Activated T-cell treated with anti-CD3 and anti-CD28 coated beads for 24 hours (primary cell): Measurements from ENCODE around the gene TMIGD3.
A peak's percentile ranks its signal among the peaks of the same experiment; 100 is the strongest.

Experiments
- DNase-seq: peaks from one replicate; pipeline ENCODE4 v3.0.0-alpha.2; 2020; ENCODE audit warnings: low read depth

TMIGD3 gene

GRCh38 chr1:111446967-111447892, 56.2 kb downstream of the TMIGD3 start:
- no peak for DNase-seq

DNA sequence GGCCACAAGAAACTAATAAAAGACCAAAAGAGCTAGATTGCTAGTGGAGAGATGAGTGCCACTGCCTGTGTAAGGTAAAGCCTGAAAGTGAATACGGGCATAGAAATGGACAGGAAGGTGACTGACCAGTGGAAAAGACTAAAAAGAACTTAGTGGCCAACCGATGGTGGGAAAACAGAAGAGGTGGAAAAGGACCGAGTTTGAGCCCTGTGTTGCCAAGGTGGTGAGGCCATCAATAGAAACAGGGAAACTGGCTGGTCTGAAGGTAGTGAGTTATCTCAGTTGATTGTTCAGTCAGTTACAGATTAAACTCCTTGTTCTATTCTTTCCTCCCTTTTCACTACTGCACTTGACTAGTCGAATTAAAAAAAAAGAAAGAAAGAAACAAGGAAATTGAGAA, 56.9 kb downstream of the TMIGD3 start:
- DNase-seq: no peak

DNA sequence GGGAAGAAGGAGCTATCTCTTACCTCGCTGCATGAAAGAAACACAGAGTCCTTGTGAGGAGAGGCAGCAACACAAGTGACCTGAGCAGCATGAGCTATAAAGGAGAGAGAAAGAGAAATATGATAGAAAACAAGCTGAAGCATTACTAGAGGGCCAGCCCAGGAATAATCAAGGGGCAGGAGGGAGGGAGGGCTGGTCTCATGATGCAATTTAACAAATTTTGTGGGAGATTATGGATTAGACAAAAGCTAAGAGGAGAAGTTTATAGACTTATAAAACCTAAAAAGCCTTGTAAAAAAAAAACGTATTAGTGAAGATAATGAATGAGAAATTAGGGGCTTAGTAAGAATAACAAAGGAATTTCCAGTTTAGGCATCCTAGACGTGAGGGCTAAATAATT, 59.4 kb downstream of the TMIGD3 start:
- DNase-seq: no peak

DNA sequence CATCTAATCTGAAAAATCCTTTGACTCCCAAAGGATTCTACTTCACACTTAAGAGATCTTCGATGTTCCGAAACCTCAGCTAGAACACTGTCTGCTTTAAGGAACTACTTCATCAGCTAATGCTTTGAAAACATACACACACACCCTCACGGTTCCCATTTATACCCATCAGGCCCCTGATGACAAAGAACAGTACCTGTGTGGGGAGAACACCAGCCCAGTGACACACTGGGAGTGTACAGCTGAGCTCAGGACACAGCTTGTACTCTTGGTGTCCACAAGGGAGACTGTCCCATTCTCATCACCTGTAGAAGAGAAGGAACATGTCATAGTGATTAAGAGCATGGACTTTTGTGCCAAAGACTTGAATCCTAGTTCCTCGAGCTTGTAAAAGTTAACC, 61.0 kb downstream of the TMIGD3 start:
- no peak for DNase-seq

DNA sequence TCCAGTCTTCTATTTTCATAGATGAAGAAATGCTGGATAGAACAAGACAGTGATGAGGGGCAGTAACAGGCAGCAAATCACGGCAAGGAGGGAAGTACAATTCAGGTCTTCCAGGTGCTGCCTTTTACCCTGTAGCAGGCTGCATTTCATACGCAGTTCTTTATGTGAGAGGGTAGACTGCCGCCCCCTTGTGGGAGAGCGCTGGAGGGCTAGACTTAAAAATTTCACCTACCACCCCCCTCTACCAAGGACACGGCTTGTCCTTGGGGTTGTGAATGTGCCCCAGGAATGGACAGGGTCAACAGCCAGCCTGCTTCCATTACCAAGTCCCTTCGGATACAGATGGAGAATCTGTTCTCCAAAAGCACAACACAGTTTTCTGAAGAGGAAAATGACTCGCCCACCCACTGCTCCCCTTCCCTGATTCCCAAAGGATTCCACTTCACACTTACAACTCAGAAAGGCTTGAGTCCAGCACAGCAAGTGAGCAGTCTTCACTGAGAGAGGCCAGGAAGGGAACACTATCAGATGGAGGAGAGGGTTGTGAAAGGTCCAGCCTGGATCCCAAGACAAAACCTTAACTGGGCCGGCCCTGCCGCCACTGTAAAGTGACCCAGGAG, 61.8 kb downstream of the TMIGD3 start:
- peak; percentile 21 for DNase-seq

- DNase-seq: no peak
Observed at GRCh38 chr1:111439461-111440351, 63.7 kb downstream of the TMIGD3 start.

- no peak for DNase-seq
Observed at GRCh38 chr1:111436726-111437125, 66.7 kb downstream of the TMIGD3 start.
